HepG2 (cell line): ENCODE results near the gene PDE3A. TPM values are rescaled to one million over a fixed set of nuclear protein-coding genes. Genes with fewer than 3 reads are reported as not detected.
A peak's percentile ranks its signal among the peaks of the same experiment; 100 is the strongest.

Experiments
- ATAC-seq: fragments of 200-7000 bp; cut with Tn5 transposase; 3 replicates; pipeline ENCODE4 v1.9.1; 2020; ENCODE audit warnings: mild to moderate bottlenecking, moderate library complexity
- Bru-seq: library from RNA; stranded (reverse); fragments of 400-500 nt; gene quantifications from one replicate; lab custom pipeline; 2021; lab: Mats Ljungman, UMichigan
- BruChase-seq, 2 experiments: library from RNA; stranded (reverse); fragments of 400-500 nt; gene quantifications; one replicate each; lab custom pipeline; 2021; lab: Mats Ljungman, UMichigan
- BruUV-seq: library from RNA; stranded (reverse); fragments of 400-500 nt; replicated peaks from 2 replicates; lab custom pipeline; 2021; lab: Mats Ljungman, UMichigan
- CTCF ChIA-PET: fragments of 300-600 bp; formaldehyde crosslinking; extraction: SDS; loops from one replicate; lab custom pipeline; 2021; ENCODE audit warnings: low total read pairs, inconsistent platforms, low intra/inter-chr PET ratio; lab: Yijun Ruan, JAX
- POLR2A ChIA-PET: fragments of 350-600 bp; sonication (Branson Sonifier 250); formaldehyde crosslinking; loops from one replicate; lab custom pipeline; 2020; ENCODE audit warnings: antibody characterized with exemption, inconsistent platforms; lab: Yijun Ruan, JAX
- DNase-seq: peaks from one replicate; pipeline ENCODE4 v3.0.0-alpha.2; 2015; ENCODE audit warnings: low spot score
- FAIRE-seq: peaks from 3 replicates; lab custom pipeline; 2011; peaks lifted over from hg19 to GRCh38; lab: Jason Lieb, UNC
- H2AFZ ChIP-seq: one replicate; pipeline ENCODE4 v1.6.1; 2011; ENCODE audit warnings: low read length, inconsistent platforms
- H3K27ac ChIP-seq: fragments of 300-600 bp; 3 replicates; pipeline ENCODE4 v1.8.0; 2011; ENCODE audit warnings: mixed run types, mild to moderate bottlenecking, mixed read lengths, low read length, inconsistent platforms; ENCODE audit not compliant: insufficient read depth; ENCODE audit errors: extremely low read length
- H3K27me3 ChIP-seq, 2 experiments: fragments of 200-600 bp in 1 of 2; 2 replicates in 1 of 2; 3 replicates in 1 of 2; pipeline versions ENCODE4 v1.6.0 to v1.8.0; 2011; ENCODE audit warnings: low read length in 2 of 2, mild to moderate bottlenecking in 2 of 2, moderate library complexity in 2 of 2, inconsistent platforms in 1 of 2; ENCODE audit not compliant: insufficient read depth in 2 of 2, control insufficient read depth in 1 of 2
- H3K36me3 ChIP-seq, 2 experiments: fragments of 200-600 bp in 1 of 2; replicated peaks in 1 of 2; 2 replicates in 1 of 2; 3 replicates in 1 of 2; pipeline versions ENCODE4 v1.5.1 to v1.8.0; 2011; ENCODE audit warnings: low read length in 2 of 2, inconsistent platforms in 1 of 2; ENCODE audit not compliant: insufficient read depth in 2 of 2, control insufficient read depth in 1 of 2
- H3K4me1 ChIP-seq: 2 replicates; pipeline ENCODE4 v1.5.1; 2012; ENCODE audit warnings: low read length, inconsistent platforms; ENCODE audit not compliant: insufficient read depth
- H3K4me2 ChIP-seq: 2 replicates; pipeline ENCODE4 v1.6.0; 2011; ENCODE audit warnings: low read depth, low read length, inconsistent platforms
- H3K4me3 ChIP-seq, 3 experiments: fragments of 200-600 bp in 1 of 3; sonication (generic), shearing (Covaris generic) in 1 of 3; replicated peaks in 1 of 3; 2 replicates each; pipeline ENCODE4 v1.5.1; 2011 to 2016; ENCODE audit warnings: low read length in 3 of 3, inconsistent platforms in 2 of 3, low read depth in 2 of 3, mild to moderate bottlenecking in 2 of 3, control low read depth in 1 of 3, mixed read lengths in 1 of 3; ENCODE audit not compliant: insufficient read depth in 1 of 3
- H3K79me2 ChIP-seq: one replicate; pipeline ENCODE4 v1.6.1; 2011; ENCODE audit warnings: low read length, inconsistent platforms; ENCODE audit not compliant: insufficient read depth
- H3K9ac ChIP-seq: 2 replicates; pipeline ENCODE4 v1.6.0; 2011; ENCODE audit warnings: mild to moderate bottlenecking, low read depth, low read length, inconsistent platforms; ENCODE audit not compliant: insufficient read depth
- H3K9me3 ChIP-seq: 2 replicates; pipeline ENCODE4 v1.5.1; 2012; ENCODE audit warnings: mild to moderate bottlenecking, low read length
- H4K20me1 ChIP-seq: 2 replicates; pipeline ENCODE4 v1.6.0; 2011; ENCODE audit warnings: inconsistent platforms, mild to moderate bottlenecking, low read length, moderate library complexity; ENCODE audit not compliant: insufficient read depth
- ELF3 ChIP-seq: IDR thresholded peaks from 2 replicates; pipeline ENCODE4 v1.6.1; 2016; ENCODE audit warnings: missing genetic modification reagents, missing compliant biosample characterization
- ELK4 ChIP-seq: sonication (generic); formaldehyde crosslinking; IDR thresholded peaks from 2 replicates; pipeline ENCODE4 v1.9.0; 2021; ENCODE audit warnings: missing genetic modification reagents, borderline replicate concordance
- HMGXB3 ChIP-seq: sonication (generic); formaldehyde crosslinking; IDR thresholded peaks from 2 replicates; pipeline ENCODE4 v1.4.0; 2020; ENCODE audit warnings: missing genetic modification reagents, borderline replicate concordance
- IRF1 ChIP-seq: sonication (generic); formaldehyde crosslinking; IDR thresholded peaks from 2 replicates; pipeline ENCODE4 v1.4.0; 2020; ENCODE audit warnings: low read depth, mild to moderate bottlenecking, missing genetic modification reagents
- PHF5A ChIP-seq: IDR thresholded peaks from one replicate; pipeline ENCODE4 v1.6.1; 2018; ENCODE audit warnings: low read depth, missing genetic modification reagents; ENCODE audit not compliant: unreplicated experiment
- ZNF547 ChIP-seq: sonication (generic); formaldehyde crosslinking; IDR thresholded peaks from 2 replicates; pipeline ENCODE4 v1.5.1; 2020; ENCODE audit warnings: mild to moderate bottlenecking, missing genetic modification reagents
- ZNF652 ChIP-seq: IDR thresholded peaks from 2 replicates; pipeline ENCODE4 v1.6.1; 2016; ENCODE audit warnings: low read depth, borderline replicate concordance
- ZNF691 ChIP-seq: sonication (generic); formaldehyde crosslinking; IDR thresholded peaks from 2 replicates; pipeline ENCODE4 v1.4.0; 2020; ENCODE audit warnings: missing genetic modification reagents, low read depth, mild to moderate bottlenecking, borderline replicate concordance
- WGBS: methylation state at CpG from one replicate; pipeline ENCODE4 v1.1.6; 2017; ENCODE audit warnings: low lambda C conversion rate; 5-methylcytosine and 5-hydroxymethylcytosine counted together
- in situ Hi-C: cut with HindIII; loops from 2 replicates; pipeline ENCODE4 v1.10.0; 2017; ENCODE audit warnings: low pct_unique_long_range_greater_than_20kb; ENCODE audit not compliant: extremely low pct_ligation_motif_present
- intact Hi-C: fragments of 100-400 bp; cut with micrococcal nuclease; formaldehyde crosslinking; loops from one replicate; pipeline ENCODE4 v1.10.0; 2022; ENCODE audit not compliant: unreplicated experiment
- long read RNA-seq, 2 experiments: library from RNA in 1 of 2; library from polyadenylated mRNA in 1 of 2; stranded (forward) in 1 of 2; unstranded in 1 of 2; transcript quantifications; one replicate each; pipeline ENCODE4 v2.0.0, GENCODE V29; 2019 to 2022
- polyA minus RNA-seq, 3 experiments: library from RNA; depleted of rRNA, polyadenylated mRNA; stranded (reverse); fragments of >200 nt; gene quantifications; 2 replicates each; pipeline ENCODE4 v1.2.3, GENCODE V29; 2011; ENCODE audit warnings: low replicate concordance in 1 of 3
- polyA plus RNA-seq, 8 experiments: library from polyadenylated mRNA; depleted of rRNA in 3 of 8; stranded (reverse) in 7 of 8; unstranded in 1 of 8; fragments of >200 nt; fragmentation: Illumina TruSeq in 4 of 8; extraction: Trizol in 4 of 8; gene quantifications; 2 replicates each; pipeline versions ENCODE4 v1.2.1 to v1.2.3, GENCODE V29; 2011 to 2016; ENCODE audit warnings: low read depth in 4 of 8, missing spikeins in 1 of 8, mixed read lengths in 1 of 8; ENCODE audit not compliant: insufficient read depth in 1 of 8
- total RNA-seq, 5 experiments: library from RNA; depleted of rRNA; stranded (reverse); fragments of >200 nt; fragmentation: Illumina TruSeq; extraction: Trizol; gene quantifications; 2 replicates each; pipeline ENCODE4 v1.2.3, GENCODE V29; 2016; ENCODE audit warnings: low read depth in 1 of 5

PDE3A gene
- total RNA-seq (2016; rRNA removed; fragmentation: Illumina TruSeq; extraction: Trizol) (1.5 and 2.3 TPM in 2 replicates), polyA plus RNA-seq (2011; rRNA removed) (0.46 and 0.77 TPM in 2 replicates), polyA minus RNA-seq (2011; rRNA and poly(A)+ RNA removed; ENCODE audit: low replicate concordance) (1.6 and 287 TPM in 2 replicates), Bru-seq, nascent RNA (percentile 30 among the genes with signal in this experiment), BruChase-seq, experiment 1, labeled RNA remaining after a 6-hour chase (percentile 34 among the genes with signal in this experiment), BruChase-seq, experiment 2, labeled RNA remaining after a 2-hour chase (percentile 28 among the genes with signal in this experiment)
- total RNA-seq (2016; cell fraction: cytosol; rRNA removed; fragmentation: Illumina TruSeq; extraction: Trizol; ENCODE audit: low read depth), result 0.10 and 0.18 TPM in 2 replicates
- total RNA-seq (2016; cell fraction: insoluble cytoplasmic fraction; rRNA removed; fragmentation: Illumina TruSeq; extraction: Trizol), result 1.4 and 2.1 TPM in 2 replicates
- total RNA-seq (2016; cell fraction: membrane; rRNA removed; fragmentation: Illumina TruSeq; extraction: Trizol), result 0.52 and 0.65 TPM in 2 replicates
- 1.0 and 1.4 TPM in 2 replicates for total RNA-seq (2016; cell fraction: nucleus; rRNA removed; fragmentation: Illumina TruSeq; extraction: Trizol)
- polyA plus RNA-seq (2011; cell fraction: cytosol; rRNA removed), result 0.35 and 0.38 TPM in 2 replicates
- polyA plus RNA-seq (2011; cell fraction: nucleus; rRNA removed), result 0.23 and 0.27 TPM in 2 replicates
- 0.65 and 0.86 TPM in 2 replicates for polyA plus RNA-seq (2012)
- 0.02 and 0.07 TPM in 2 replicates for polyA plus RNA-seq (2016; cell fraction: cytosol; fragmentation: Illumina TruSeq; extraction: Trizol; ENCODE audit: low read depth)
- polyA plus RNA-seq (2016; cell fraction: insoluble cytoplasmic fraction; fragmentation: Illumina TruSeq; extraction: Trizol; ENCODE audit: low read depth), result 1.4 TPM in 2 replicates
- polyA plus RNA-seq (2016; cell fraction: membrane; fragmentation: Illumina TruSeq; extraction: Trizol; ENCODE audit: low read depth), result 0.22 and 0.27 TPM in 2 replicates
- 0.52 and 0.60 TPM in 2 replicates for polyA plus RNA-seq (2016; cell fraction: nucleus; fragmentation: Illumina TruSeq; extraction: Trizol; ENCODE audit: insufficient read depth, low read depth)
- 1.4 and 1.7 TPM in 2 replicates for polyA minus RNA-seq (2011; cell fraction: cytosol; rRNA and poly(A)+ RNA removed)
- 1.2 and 1.4 TPM in 2 replicates for polyA minus RNA-seq (2011; cell fraction: nucleus; rRNA and poly(A)+ RNA removed)
- long read RNA-seq, experiment 1, partial matches to known transcripts, result 1 of 2 reads
- long read RNA-seq, experiment 1, other reads (novel, unspliced or antisense), result 1 of 2 reads
- long read RNA-seq, experiment 2, partial matches to known transcripts, result 1 of 14 reads
- long read RNA-seq, experiment 2, other reads (novel, unspliced or antisense), result 13 of 14 reads

GRCh38 chr12:20368114-20368650 lies at the start of gene PDE3A:
PDE3A (plus strand) TSS chr12:20368537; CDS start chr12:20369285, 748 bp downstream.
- H3K79me2 ChIP-seq, result no peaks in the 10 kb centered on the region
- H4K20me1 ChIP-seq, result no peaks in the 10 kb centered on the region
- H3K4me1 ChIP-seq, result no peaks in the 10 kb centered on the region
- no peaks in the 10 kb centered on the region for H3K36me3 ChIP-seq
- H2AFZ ChIP-seq, result no peak within 1 kb of the TSS
- DNase-seq, result no peak
- H3K9me3 ChIP-seq, result no peaks in the 10 kb centered on the region
- H3K9ac ChIP-seq, result no peak within 1 kb of the TSS
- H3K4me2 ChIP-seq, result no peak within 1 kb of the TSS
- ATAC-seq, result no peak
- ChIA-PET CTCF (no interaction called here), POLR2A (no interaction called here)
- no peak within 1 kb of the TSS for H3K4me3 ChIP-seq
- intact Hi-C loops (no loop called here), in situ Hi-C loops (no loop called here)
- no peak for FAIRE-seq
- WGBS, result 22% methylated on average over 24 of the region's 24 CpGs
- H3K27me3 ChIP-seq, result peaks cover 0 to 26% of the 10 kb centered on the region in 2 experiments; a peak in 2 of 5 replicates
- H3K27ac ChIP-seq, result no peak within 1 kb of the TSS
- no TSS peak for BruUV-seq
- no peak for TF ChIP-seq ELF3 (CRISPR knock-in tag)
- no peak for TF ChIP-seq PHF5A (CRISPR knock-in tag)
- no peak for TF ChIP-seq ZNF547 (CRISPR knock-in tag)
- no peak for TF ChIP-seq ZNF691 (CRISPR knock-in tag)
- no peak for TF ChIP-seq IRF1 (CRISPR knock-in tag)
- no peak for TF ChIP-seq HMGXB3 (CRISPR knock-in tag)
- no peak for TF ChIP-seq ZNF652 (CRISPR knock-in tag)
- no peak for TF ChIP-seq ELK4 (CRISPR knock-in tag)
